Neutrophil (primary cell): ENCODE results near the gene ATP8A1.

Experiments used
- H3K27ac ChIP-seq: fragments of 200-600 bp; sonication (generic); 2 replicates; pipeline ENCODE4 v1.5.1; 2016; ENCODE audit warnings: mild to moderate bottlenecking, moderate library complexity
- H3K27me3 ChIP-seq: fragments of 200-600 bp; sonication (generic); 2 replicates; pipeline ENCODE4 v1.6.0; 2016; ENCODE audit warnings: mild to moderate bottlenecking
- H3K36me3 ChIP-seq: fragments of 200-600 bp; sonication (generic); 2 replicates; pipeline ENCODE4 v1.5.1; 2017
- H3K4me1 ChIP-seq, 2 experiments: fragments of 200-600 bp in 1 of 2; sonication (generic) in 1 of 2; 1 replicate in 1 of 2; 2 replicates in 1 of 2; pipeline versions ENCODE4 v1.5.1 to v1.6.1; 2013 to 2016; ENCODE audit warnings: low read depth in 1 of 2, low read length in 1 of 2, mild to moderate bottlenecking in 1 of 2, moderate library complexity in 1 of 2; ENCODE audit not compliant: control insufficient read depth in 1 of 2, insufficient read depth in 1 of 2
- H3K4me3 ChIP-seq, 2 experiments: fragments of 200-600 bp in 1 of 2; sonication (generic) in 1 of 2; 1 replicate in 1 of 2; 2 replicates in 1 of 2; pipeline ENCODE4 v1.5.1; 2013 to 2016; ENCODE audit warnings: low read depth in 1 of 2, low read length in 1 of 2, mild to moderate bottlenecking in 1 of 2, moderate library complexity in 1 of 2
- H3K9me3 ChIP-seq: fragments of 200-600 bp; sonication (generic); 2 replicates; pipeline ENCODE4 v1.5.1; 2016
- TF ChIP-seq, protein P1 (sequence below): fragments of 200-600 bp; sonication (generic); IDR thresholded peaks from 2 replicates; pipeline ENCODE4 v1.5.1; 2016; ENCODE audit warnings: antibody characterized with exemption

Gene ATP8A1

DNA sequence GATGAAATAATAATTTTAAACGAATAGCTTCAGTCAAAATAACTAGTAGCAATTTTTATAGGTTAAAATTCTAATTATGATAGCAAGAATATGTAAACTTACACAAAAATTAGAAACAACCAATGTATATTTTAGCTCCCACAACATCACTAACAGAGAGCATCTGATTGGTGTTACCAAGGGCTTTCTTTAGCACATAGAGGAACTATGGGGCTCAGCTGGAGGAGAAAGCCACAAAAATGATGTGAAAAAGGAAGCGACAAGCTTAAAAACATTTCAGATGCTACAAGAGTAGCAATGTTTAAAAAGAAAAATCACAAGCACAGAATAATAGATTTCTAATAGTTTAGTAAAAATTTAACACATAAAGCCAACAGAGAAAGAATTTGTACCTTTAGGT is 56.3 kb downstream of the ATP8A1 start:
- Histone ChIP-seq H3K27me3 (no peaks in the 10 kb centered on the region), H3K27ac (no peak overlapping the region), H3K4me1 (no peaks in the 10 kb centered on the region), H3K36me3 (peaks cover 12% of the 10 kb centered on the region), H3K9me3 (no peaks in the 10 kb centered on the region), H3K4me3 (no peak overlapping the region)
- TF ChIP-seq, protein P1, sequence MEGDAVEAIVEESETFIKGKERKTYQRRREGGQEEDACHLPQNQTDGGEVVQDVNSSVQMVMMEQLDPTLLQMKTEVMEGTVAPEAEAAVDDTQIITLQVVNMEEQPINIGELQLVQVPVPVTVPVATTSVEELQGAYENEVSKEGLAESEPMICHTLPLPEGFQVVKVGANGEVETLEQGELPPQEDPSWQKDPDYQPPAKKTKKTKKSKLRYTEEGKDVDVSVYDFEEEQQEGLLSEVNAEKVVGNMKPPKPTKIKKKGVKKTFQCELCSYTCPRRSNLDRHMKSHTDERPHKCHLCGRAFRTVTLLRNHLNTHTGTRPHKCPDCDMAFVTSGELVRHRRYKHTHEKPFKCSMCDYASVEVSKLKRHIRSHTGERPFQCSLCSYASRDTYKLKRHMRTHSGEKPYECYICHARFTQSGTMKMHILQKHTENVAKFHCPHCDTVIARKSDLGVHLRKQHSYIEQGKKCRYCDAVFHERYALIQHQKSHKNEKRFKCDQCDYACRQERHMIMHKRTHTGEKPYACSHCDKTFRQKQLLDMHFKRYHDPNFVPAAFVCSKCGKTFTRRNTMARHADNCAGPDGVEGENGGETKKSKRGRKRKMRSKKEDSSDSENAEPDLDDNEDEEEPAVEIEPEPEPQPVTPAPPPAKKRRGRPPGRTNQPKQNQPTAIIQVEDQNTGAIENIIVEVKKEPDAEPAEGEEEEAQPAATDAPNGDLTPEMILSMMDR, result no peak

DNA sequence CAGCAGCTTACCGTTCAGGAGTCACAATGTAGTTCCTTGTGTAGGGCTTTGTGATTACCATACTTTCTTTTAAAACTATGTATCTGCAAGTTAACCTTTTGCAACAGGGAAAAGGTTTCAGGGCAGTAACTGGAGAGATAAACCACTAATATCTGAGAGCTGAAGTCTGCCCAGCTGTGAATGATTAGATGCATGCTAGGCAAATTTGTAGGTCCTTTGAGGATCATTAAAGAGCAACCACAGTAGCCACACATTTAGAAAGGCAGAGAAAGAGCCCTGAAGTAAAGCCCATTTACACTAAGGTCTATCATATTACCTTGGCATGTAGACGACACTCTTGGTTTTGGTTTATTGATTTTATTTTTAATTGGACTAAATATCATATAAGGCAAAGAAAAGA is 60.0 kb downstream of the ATP8A1 start:
- TF ChIP-seq, protein P1, result no peak
- peaks cover 4% of the 10 kb centered on the region for H3K36me3 ChIP-seq
- H3K27ac ChIP-seq, result no peak overlapping the region
- H3K4me3 ChIP-seq, result no peak overlapping the region
- H3K27me3 ChIP-seq, result no peaks in the 10 kb centered on the region
- no peaks in the 10 kb centered on the region for H3K9me3 ChIP-seq
- H3K4me1 ChIP-seq, result no peaks in the 10 kb centered on the region

DNA sequence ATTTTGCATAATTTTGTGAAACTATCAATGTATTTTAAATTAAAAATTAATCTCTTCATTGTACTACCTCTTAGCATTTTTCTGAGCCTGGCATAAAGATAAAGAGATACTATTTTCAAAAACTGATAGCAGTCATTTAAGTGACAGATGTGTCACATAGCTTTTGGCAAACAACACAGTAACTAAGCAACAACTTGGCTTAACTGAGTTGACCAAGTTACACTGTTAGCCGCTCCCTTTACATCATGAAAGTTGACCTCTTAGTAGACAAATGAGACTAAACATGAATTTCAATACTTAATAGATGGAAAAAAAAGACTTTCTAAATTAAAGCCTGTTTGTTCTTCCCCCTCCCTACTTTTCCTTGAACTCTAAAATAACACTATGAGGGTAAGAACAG is 62.0 kb downstream of the ATP8A1 start:
- Histone ChIP-seq H3K27ac (no peak overlapping the region), H3K27me3 (no peaks in the 10 kb centered on the region), H3K4me3 (no peak overlapping the region), H3K36me3 (peaks cover 4% of the 10 kb centered on the region), H3K4me1 (no peaks in the 10 kb centered on the region), H3K9me3 (no peaks in the 10 kb centered on the region)
- TF ChIP-seq, protein P1, result no peak

DNA sequence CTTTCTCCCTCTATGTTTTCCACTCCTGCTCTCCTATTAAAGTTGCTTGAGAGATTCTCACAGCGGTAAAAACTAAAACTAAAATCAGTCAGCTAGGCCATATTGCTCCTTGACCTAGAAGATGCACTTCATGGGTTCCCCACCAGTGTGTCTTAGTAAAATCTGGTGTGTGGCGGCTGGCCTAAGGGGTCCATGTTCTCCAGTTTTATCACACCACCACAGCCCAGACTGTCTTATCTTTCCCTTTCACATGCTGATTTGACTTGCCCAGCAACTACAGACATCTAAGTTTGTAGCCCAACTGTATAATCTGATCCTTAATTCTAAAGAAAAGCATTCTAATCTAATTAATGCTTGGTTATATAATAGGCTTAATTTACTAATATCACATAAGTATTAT is 68.0 kb downstream of the ATP8A1 start:
- peaks cover 34% of the 10 kb centered on the region for H3K36me3 ChIP-seq
- TF ChIP-seq, protein P1, result no peak

DNA sequence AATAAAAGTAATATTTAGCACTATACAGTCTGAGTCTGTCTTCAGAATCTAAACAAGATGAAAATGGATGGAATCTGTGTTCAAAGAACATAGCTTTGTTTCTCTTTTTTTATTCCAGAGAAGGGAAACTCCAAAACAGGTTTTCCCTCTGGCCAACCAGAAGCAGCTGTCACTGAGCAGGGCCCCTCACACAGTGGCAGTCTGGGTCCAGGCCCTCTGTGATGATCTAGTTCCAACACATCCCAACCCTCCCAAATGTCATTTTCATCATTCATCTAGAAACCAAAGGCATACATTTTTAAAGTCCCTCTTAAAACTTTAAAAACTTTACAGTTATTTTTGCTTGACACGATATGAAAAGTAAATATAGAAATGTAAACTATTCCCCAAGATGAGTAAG is 70.1 kb downstream of the ATP8A1 start:
- H3K36me3 ChIP-seq, result peaks cover 53% of the 10 kb centered on the region

More for the DNA sequence above, 68.0 kb downstream of the ATP8A1 start:
- Histone ChIP-seq H3K9me3 (no peaks in the 10 kb centered on the region), H3K4me1 (no peaks in the 10 kb centered on the region), H3K27me3 (no peaks in the 10 kb centered on the region), H3K27ac (no peak overlapping the region), H3K4me3 (no peak overlapping the region)

More for the DNA sequence above, 70.1 kb downstream of the ATP8A1 start:
- TF ChIP-seq, protein P1, result no peak
- Histone ChIP-seq H3K9me3 (no peaks in the 10 kb centered on the region), H3K4me3 (no peak overlapping the region), H3K27ac (no peak overlapping the region), H3K27me3 (no peaks in the 10 kb centered on the region), H3K4me1 (no peaks in the 10 kb centered on the region)
